K562 treated with DMSO at 1 percent for 12 hours (cell line): ENCODE data around the gene SLC29A1. TPM values are rescaled to one million over a fixed set of nuclear protein-coding genes. Genes with fewer than 3 reads are reported as not detected.

Experiments
- total RNA-seq: library from RNA; unstranded; fragments of 300-600 nt; gene quantifications from 2 replicates; pipeline ENCODE4 v1.2.3, GENCODE V29; 2022; ENCODE audit not compliant: insufficient read depth

The SLC29A1 gene
- total RNA-seq = 127 and 182 TPM in 2 replicates

GRCh38 chr6:44223319-44224028 lies at the start of gene SLC29A1:
SLC29A1 (plus strand) TSS chr6:44223595; CDS start chr6:44227314, 3,719 bp downstream.

GRCh38 chr6:44216677-44217331 lies 6.6 kb upstream of the SLC29A1 start, which contains the start of gene MYMX:
MYMX (plus strand) TSS chr6:44216926; CDS start chr6:44217472, 546 bp downstream.

DNA sequence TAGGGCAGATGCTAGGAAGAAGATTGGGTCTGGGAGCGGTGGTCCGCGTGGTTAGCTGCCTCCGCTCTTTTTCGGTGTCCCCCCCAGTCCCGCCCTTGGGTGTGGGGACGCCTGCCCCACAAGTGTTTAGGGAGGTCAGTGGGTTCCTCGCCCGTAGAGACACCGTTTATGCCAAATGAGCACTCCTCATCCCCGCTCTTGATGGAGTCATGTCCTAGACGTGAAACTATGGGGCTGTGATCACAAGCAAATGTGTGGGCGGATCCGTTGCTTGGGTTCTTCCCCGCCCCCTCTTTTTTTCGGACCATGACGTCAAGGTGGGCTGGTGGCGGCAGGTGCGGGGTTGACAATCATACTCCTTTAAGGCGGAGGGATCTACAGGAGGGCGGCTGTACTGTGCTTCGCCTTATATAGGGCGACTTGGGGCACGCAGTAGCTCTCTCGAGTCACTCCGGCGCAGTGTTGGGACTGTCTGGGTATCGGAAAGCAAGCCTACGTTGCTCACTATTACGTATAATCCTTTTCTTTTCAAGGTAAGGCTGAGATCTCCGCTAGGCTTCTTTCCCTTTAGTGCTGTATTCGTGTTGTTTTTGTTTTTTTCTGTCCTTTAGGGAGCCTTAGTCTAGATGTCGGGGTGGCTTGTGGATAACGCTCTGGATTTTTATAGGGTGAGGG lies 23.4 kb downstream of the SLC29A1 start, which contains the start of gene HSP90AB1:
HSP90AB1 (plus strand) TSS at position 439 of the 675 bp plus-strand sequence. CDS start 1,529 bp downstream, outside the sequence.

DNA sequence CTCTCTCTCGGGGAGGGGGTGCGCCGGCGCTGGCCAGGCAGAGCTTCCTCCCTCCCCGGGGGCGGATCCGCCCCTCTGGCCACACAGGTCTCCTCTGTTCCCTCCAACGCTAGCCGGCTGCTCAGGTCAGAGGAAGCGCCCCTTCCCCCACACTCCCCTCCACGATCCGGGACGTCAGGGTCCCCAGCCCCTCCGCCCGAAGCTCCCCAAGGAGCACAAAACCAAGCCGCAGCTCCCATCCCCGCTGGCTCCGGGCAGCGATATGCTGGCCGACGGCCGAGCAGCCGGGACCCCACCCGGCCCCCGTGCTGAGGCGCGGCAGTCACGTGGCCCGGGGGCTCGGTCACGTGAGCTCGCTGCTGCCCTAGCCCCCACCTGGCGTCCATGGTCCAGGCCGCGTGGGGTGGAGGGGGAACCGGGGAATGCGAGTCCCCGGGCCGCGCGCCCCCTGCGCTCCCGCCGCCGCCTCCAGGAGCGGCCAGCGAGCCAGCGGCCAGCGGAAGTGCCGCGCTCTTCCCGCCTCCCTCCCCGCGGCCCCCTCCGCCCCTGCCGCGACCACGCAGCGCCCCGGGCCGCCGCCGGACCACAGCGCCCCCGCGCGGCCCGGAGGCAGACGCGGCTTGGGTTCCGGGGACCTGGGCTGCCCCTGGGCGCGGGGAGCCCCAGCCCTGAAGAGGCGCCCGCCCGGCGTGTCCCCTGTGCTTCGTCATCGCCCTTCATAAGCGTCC lies 33.8 kb downstream of the SLC29A1 start, which contains the start of gene SLC35B2:
SLC35B2 (minus strand) TSS at position 504 of the 728 bp plus-strand sequence; CDS start at position 386, 118 bp downstream.

GRCh38 chr6:44265007-44265721 lies 41.8 kb downstream of the SLC29A1 start, which contains the start of gene NFKBIE:
NFKBIE (minus strand) TSS chr6:44265551; CDS start chr6:44265346, 205 bp downstream.

GRCh38 chr6:44269921-44270525 lies 46.6 kb downstream of the SLC29A1 start, which contains the start of gene TMEM151B:
TMEM151B (plus strand) TSS chr6:44270450; CDS start chr6:44270743, 293 bp downstream.

Other genes with a start within 250 kb of the SLC29A1 start
- 102 and 178 TPM in 2 replicates for gene MRPL14, start 96.1 kb upstream of the SLC29A1 start, total RNA-seq
- 26.9 and 62.9 TPM in 2 replicates for gene TMEM63B, start 96.0 kb upstream of the SLC29A1 start, total RNA-seq
- not detected in 2 replicates for gene CAPN11, start 64.8 kb upstream of the SLC29A1 start, total RNA-seq
- gene MYMX, start 6.7 kb upstream of the SLC29A1 start, total RNA-seq = not detected in 2 replicates
- gene HSP90AB1, start 23.5 kb downstream of the SLC29A1 start, total RNA-seq = 900 and 1,266 TPM in 2 replicates
- gene SLC35B2, start 33.9 kb downstream of the SLC29A1 start, total RNA-seq = 69.0 and 95.5 TPM in 2 replicates
- 24.1 and 28.1 TPM in 2 replicates for gene NFKBIE, start 42.0 kb downstream of the SLC29A1 start, total RNA-seq
- gene TMEM151B, start 46.9 kb downstream of the SLC29A1 start, total RNA-seq = not detected in 2 replicates
- gene AARS2, start 89.8 kb downstream of the SLC29A1 start, total RNA-seq = 11.1 and 23.7 TPM in 2 replicates
- not detected in 2 replicates for gene SPATS1, start 119.1 kb downstream of the SLC29A1 start, total RNA-seq
- 14.3 and 27.8 TPM in 2 replicates for gene CDC5L, start 164.1 kb downstream of the SLC29A1 start, total RNA-seq